OCI-LY7 (cell line): ENCODE measurements around the gene SLC15A5. TPM values are rescaled to one million over a fixed set of nuclear protein-coding genes. Genes with fewer than 3 reads are reported as not detected.

Source experiments
- BruUV-seq: library from RNA; stranded (reverse); fragments of 400-500 nt; replicated peaks from 2 replicates; lab custom pipeline; 2021; lab: Mats Ljungman, UMichigan
- CTCF ChIA-PET: fragments of 300-600 bp; sonication (Branson Sonifier 250); formaldehyde crosslinking; loops from one replicate; lab custom pipeline; 2022; ENCODE audit warnings: antibody characterized with exemption; ENCODE audit not compliant: unreplicated experiment; lab: Charles Lee
- POLR2A ChIA-PET: fragments of 300-600 bp; sonication (Branson Sonifier 250); formaldehyde crosslinking; loops from one replicate; lab custom pipeline; 2022; ENCODE audit warnings: antibody characterized with exemption; lab: Charles Lee
- DNase-seq: peaks from one replicate; pipeline ENCODE4 v3.0.0-alpha.2; 2015; ENCODE audit warnings: low spot score
- H2AFZ ChIP-seq: fragments of 200-600 bp; sonication (generic), shearing (Covaris generic); 2 replicates; pipeline ENCODE4 v1.6.1; 2014; ENCODE audit warnings: mild to moderate bottlenecking, antibody characterized with exemption, low read length, moderate library complexity
- H3K27ac ChIP-seq: fragments of 200-600 bp; sonication (generic); 2 replicates; pipeline ENCODE4 v1.5.1; 2014; ENCODE audit warnings: mixed run types, low read depth, mild to moderate bottlenecking, moderate library complexity, low read length, inconsistent platforms; ENCODE audit not compliant: poor library complexity, severe bottlenecking
- H3K36me3 ChIP-seq: fragments of 200-600 bp; sonication (generic); 2 replicates; pipeline ENCODE4 v1.6.1; 2014; ENCODE audit warnings: mild to moderate bottlenecking, antibody characterized with exemption, low read length, moderate library complexity, mixed read lengths; ENCODE audit not compliant: insufficient read depth
- H3K4me1 ChIP-seq: fragments of 200-600 bp; sonication (generic); 2 replicates; pipeline ENCODE4 v1.5.1; 2014; ENCODE audit warnings: mild to moderate bottlenecking, low read length; ENCODE audit not compliant: insufficient read depth, poor library complexity, severe bottlenecking
- H3K4me2 ChIP-seq: fragments of 200-600 bp; sonication (generic); 2 replicates; pipeline ENCODE4 v1.6.1; 2014; ENCODE audit warnings: mild to moderate bottlenecking, low read length
- H3K4me3 ChIP-seq: fragments of 200-600 bp; sonication (generic); 2 replicates; pipeline ENCODE4 v1.5.1; 2014; ENCODE audit warnings: mild to moderate bottlenecking, low read depth, low read length; ENCODE audit not compliant: poor library complexity, severe bottlenecking
- H3K79me2 ChIP-seq: fragments of 200-600 bp; sonication (generic); 2 replicates; pipeline ENCODE4 v1.6.1; 2016; ENCODE audit warnings: low read depth, mild to moderate bottlenecking, low read length, moderate library complexity, mixed read lengths; ENCODE audit not compliant: insufficient read depth
- H3K9me2 ChIP-seq: fragments of 200-600 bp; sonication (generic); 2 replicates; pipeline ENCODE4 v1.6.1; 2016; ENCODE audit warnings: mild to moderate bottlenecking, low read length, mixed read lengths; ENCODE audit not compliant: insufficient read depth
- H3K9me3 ChIP-seq: fragments of 200-600 bp; sonication (generic); 2 replicates; pipeline ENCODE4 v1.6.1; 2014; ENCODE audit warnings: mild to moderate bottlenecking, mixed run types, low read length, mixed read lengths
- H4K20me1 ChIP-seq: fragments of 200-600 bp; sonication (generic); 2 replicates; pipeline ENCODE4 v1.6.1; 2014; ENCODE audit warnings: mild to moderate bottlenecking, antibody characterized with exemption, low read length, moderate library complexity, mixed read lengths; ENCODE audit not compliant: insufficient read depth
- EZH2phosphoT487 ChIP-seq: fragments of 200-600 bp; sonication (generic); IDR thresholded peaks from 2 replicates; pipeline ENCODE4 v1.6.1; 2018; ENCODE audit warnings: low read depth, borderline replicate concordance, mild to moderate bottlenecking, mixed run types, antibody characterized with exemption, low read length, moderate library complexity, mixed read lengths
- intact Hi-C: fragments of 100-400 bp; cut with micrococcal nuclease; formaldehyde crosslinking; loops from one replicate; pipeline ENCODE4 v1.10.0; 2022; ENCODE audit not compliant: unreplicated experiment
- total RNA-seq, 2 experiments: library from RNA; depleted of rRNA in 1 of 2; stranded (reverse); fragments of >200 nt in 1 of 2; shearing (Covaris generic) in 1 of 2; gene quantifications; 2 replicates each; pipeline ENCODE4 v1.2.3, GENCODE V29; 2014 to 2022
- TF ChIP-seq, protein P1 (sequence below): fragments of 200-600 bp; sonication (generic); conservative IDR thresholded peaks from 2 replicates; pipeline ENCODE4 v1.5.1; 2014; ENCODE audit warnings: mild to moderate bottlenecking, antibody characterized with exemption, low read length, moderate library complexity, mixed read lengths

SLC15A5 gene
- total RNA-seq, 2 experiments from 2014 or later, result not detected

GRCh38 chr12:16189849-16190248, 87.6 kb downstream of the SLC15A5 start:
- intact Hi-C loops, result loop anchor here (1.0 to 10.0 kb wide), 2 partner anchors 170 to 445 kb away; no protein-coding TSS in a partner anchor
- no TSS peak for BruUV-seq
- H3K4me1 ChIP-seq, result peaks cover 9% of the 10 kb centered on the region
- ChIA-PET POLR2A (no interaction called here), CTCF (no interaction called here)
- H3K9me3 ChIP-seq, result no peaks in the 10 kb centered on the region
- no peak overlapping the region for H3K4me2 ChIP-seq
- no peak overlapping the region for H3K4me3 ChIP-seq
- H4K20me1 ChIP-seq, result no peaks in the 10 kb centered on the region
- no peaks in the 10 kb centered on the region for H3K9me2 ChIP-seq
- no peaks in the 10 kb centered on the region for H3K79me2 ChIP-seq
- no peaks in the 10 kb centered on the region; the same call in 1 of the 2 replicates for H3K36me3 ChIP-seq
- no peak overlapping the region for H3K27ac ChIP-seq
- peak overlapping the region; percentile 6; the same call in 1 of the 2 replicates for H2AFZ ChIP-seq
- peak; percentile 67 for DNase-seq
- TF ChIP-seq, protein P1, sequence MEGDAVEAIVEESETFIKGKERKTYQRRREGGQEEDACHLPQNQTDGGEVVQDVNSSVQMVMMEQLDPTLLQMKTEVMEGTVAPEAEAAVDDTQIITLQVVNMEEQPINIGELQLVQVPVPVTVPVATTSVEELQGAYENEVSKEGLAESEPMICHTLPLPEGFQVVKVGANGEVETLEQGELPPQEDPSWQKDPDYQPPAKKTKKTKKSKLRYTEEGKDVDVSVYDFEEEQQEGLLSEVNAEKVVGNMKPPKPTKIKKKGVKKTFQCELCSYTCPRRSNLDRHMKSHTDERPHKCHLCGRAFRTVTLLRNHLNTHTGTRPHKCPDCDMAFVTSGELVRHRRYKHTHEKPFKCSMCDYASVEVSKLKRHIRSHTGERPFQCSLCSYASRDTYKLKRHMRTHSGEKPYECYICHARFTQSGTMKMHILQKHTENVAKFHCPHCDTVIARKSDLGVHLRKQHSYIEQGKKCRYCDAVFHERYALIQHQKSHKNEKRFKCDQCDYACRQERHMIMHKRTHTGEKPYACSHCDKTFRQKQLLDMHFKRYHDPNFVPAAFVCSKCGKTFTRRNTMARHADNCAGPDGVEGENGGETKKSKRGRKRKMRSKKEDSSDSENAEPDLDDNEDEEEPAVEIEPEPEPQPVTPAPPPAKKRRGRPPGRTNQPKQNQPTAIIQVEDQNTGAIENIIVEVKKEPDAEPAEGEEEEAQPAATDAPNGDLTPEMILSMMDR, result peak; percentile 78
- no peak for TF ChIP-seq EZH2phosphoT487

- H3K4me3 ChIP-seq, result no peak overlapping the region
- DNase-seq, result no peak
- TF ChIP-seq EZH2phosphoT487, result no peak
- TF ChIP-seq, protein P1, result no peak
- no peaks in the 10 kb centered on the region for H4K20me1 ChIP-seq
- ChIA-PET CTCF (no interaction called here), POLR2A (interaction anchor here (0.6 to 1.0 kb wide), 5 partner anchors 10 to 168 kb away, joined by 3 read pairs; no protein-coding TSS in a partner anchor)
- H3K4me2 ChIP-seq, result no peak overlapping the region
- H2AFZ ChIP-seq, result no peak overlapping the region
- H3K27ac ChIP-seq, result no peak overlapping the region
- H3K9me2 ChIP-seq, result no peaks in the 10 kb centered on the region
- no peaks in the 10 kb centered on the region for H3K79me2 ChIP-seq
- H3K9me3 ChIP-seq, result no peaks in the 10 kb centered on the region
- H3K4me1 ChIP-seq, result peaks cover 9% of the 10 kb centered on the region
- H3K36me3 ChIP-seq, result no peaks in the 10 kb centered on the region
- BruUV-seq, result no TSS peak
- intact Hi-C loops, result no loop called here
Measured at GRCh38 chr12:16187660-16188059, 89.8 kb downstream of the SLC15A5 start.

- H3K79me2 ChIP-seq, result no peaks in the 10 kb centered on the region
- BruUV-seq, result no TSS peak
- H3K9me2 ChIP-seq, result no peaks in the 10 kb centered on the region
- no peaks in the 10 kb centered on the region for H3K9me3 ChIP-seq
- H4K20me1 ChIP-seq, result no peaks in the 10 kb centered on the region
- POLR2A ChIA-PET, result interaction anchor here (1.3 kb wide), 1 partner anchor 14 kb away, joined by 11 read pairs; no protein-coding TSS in a partner anchor
- H2AFZ ChIP-seq, result no peak overlapping the region
- intact Hi-C loops, result no loop called here
- no peak overlapping the region for H3K4me3 ChIP-seq
- no peak for DNase-seq
- CTCF ChIA-PET, result no interaction called here
- TF ChIP-seq, protein P1, result no peak
- TF ChIP-seq EZH2phosphoT487, result no peak
- H3K36me3 ChIP-seq, result no peaks in the 10 kb centered on the region
- no peak overlapping the region for H3K27ac ChIP-seq
- H3K4me1 ChIP-seq, result no peaks in the 10 kb centered on the region
- no peak overlapping the region for H3K4me2 ChIP-seq
Measured at GRCh38 chr12:16184681-16185080, 92.8 kb downstream of the SLC15A5 start.
